C4-2B (cell line): ENCODE results near the gene COMMD7.

Experiments used
- ZFX ChIP-seq: fragments of 450-650 bp; IDR thresholded peaks from 2 replicates; pipeline ENCODE4 v1.6.1; 2017
- TF ChIP-seq, protein P1 (sequence below): fragments of 450-650 bp; conservative IDR thresholded peaks from 2 replicates; pipeline ENCODE4 v1.5.1; 2017; ENCODE audit warnings: mild to moderate bottlenecking

DNA sequence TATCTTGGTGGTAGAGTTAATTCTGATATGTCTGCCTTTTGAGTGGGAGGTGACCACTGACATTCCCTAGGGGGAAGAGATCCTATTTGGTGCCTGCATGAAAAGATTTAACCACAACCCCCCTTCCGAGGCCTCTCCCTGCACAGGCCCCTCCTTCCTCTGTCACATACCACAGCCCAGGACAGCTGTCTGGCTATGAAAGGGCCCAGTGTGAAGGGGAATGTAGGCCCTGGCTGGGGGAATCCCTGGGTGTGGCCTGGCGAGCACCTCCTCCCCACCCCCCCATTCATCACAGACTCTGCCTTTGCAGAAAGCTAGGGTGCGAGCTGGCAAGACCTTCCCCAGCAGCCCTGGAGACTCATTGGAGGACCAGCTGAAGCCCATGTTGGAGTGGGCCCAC lies 49.0 kb upstream of the COMMD7 start:
- TF ChIP-seq, protein P1, sequence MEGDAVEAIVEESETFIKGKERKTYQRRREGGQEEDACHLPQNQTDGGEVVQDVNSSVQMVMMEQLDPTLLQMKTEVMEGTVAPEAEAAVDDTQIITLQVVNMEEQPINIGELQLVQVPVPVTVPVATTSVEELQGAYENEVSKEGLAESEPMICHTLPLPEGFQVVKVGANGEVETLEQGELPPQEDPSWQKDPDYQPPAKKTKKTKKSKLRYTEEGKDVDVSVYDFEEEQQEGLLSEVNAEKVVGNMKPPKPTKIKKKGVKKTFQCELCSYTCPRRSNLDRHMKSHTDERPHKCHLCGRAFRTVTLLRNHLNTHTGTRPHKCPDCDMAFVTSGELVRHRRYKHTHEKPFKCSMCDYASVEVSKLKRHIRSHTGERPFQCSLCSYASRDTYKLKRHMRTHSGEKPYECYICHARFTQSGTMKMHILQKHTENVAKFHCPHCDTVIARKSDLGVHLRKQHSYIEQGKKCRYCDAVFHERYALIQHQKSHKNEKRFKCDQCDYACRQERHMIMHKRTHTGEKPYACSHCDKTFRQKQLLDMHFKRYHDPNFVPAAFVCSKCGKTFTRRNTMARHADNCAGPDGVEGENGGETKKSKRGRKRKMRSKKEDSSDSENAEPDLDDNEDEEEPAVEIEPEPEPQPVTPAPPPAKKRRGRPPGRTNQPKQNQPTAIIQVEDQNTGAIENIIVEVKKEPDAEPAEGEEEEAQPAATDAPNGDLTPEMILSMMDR: no peak
- TF ChIP-seq ZFX: no peak
